Fibroblast of lung (primary cell): ENCODE measurements around the gene KLF16.

Source experiments
- CTCF ChIP-seq, 2 donors: IDR thresholded peaks in 1 of 2; conservative IDR thresholded peaks in 1 of 2; 1 replicate in 1 of 2; 2 replicates in 1 of 2; pipeline ENCODE4 v1.5.1; 2011 to 2012; ENCODE audit warnings: low read length in 2 of 2, control low read depth in 1 of 2, inconsistent platforms in 1 of 2, low read depth in 1 of 2, mild to moderate bottlenecking in 1 of 2
- EZH2 ChIP-seq: IDR thresholded peaks from 2 replicates; pipeline ENCODE4 v1.5.1; 2012; ENCODE audit warnings: low read length, control low read depth, mild to moderate bottlenecking; ENCODE audit errors: missing control alignments

GRCh38 chr19:1866693-1867348 is 3.4 kb upstream of the KLF16 start:
- TF ChIP-seq CTCF (conservative IDR thresholded peaks at IDR 0.05 in 1 of 2, IDR thresholded peaks at IDR 0.05 in 1 of 2; ENCODE audit: low read depth in 1 of 2, low read length in 2 of 2) = no peak
- no peak for TF ChIP-seq EZH2
